ENCODE data around the gene DBR1.
"Not testable (repeated sequence)": the region's sequence is repeated elsewhere in the genome, so short reads cannot be mapped to it uniquely, and the experiment has no call there.

Gene DBR1

GRCh38 chr3:138186803-138187295 is 12.1 kb upstream of the DBR1 start:
- peak; percentile 87 for DNase-seq

GRCh38 chr3:138186221-138186620 is 11.5 kb upstream of the DBR1 start:
- DNase-seq, result no peak

- no peak for DNase-seq
Measured at GRCh38 chr3:138184994-138185393, 10.3 kb upstream of the DBR1 start.

DNA sequence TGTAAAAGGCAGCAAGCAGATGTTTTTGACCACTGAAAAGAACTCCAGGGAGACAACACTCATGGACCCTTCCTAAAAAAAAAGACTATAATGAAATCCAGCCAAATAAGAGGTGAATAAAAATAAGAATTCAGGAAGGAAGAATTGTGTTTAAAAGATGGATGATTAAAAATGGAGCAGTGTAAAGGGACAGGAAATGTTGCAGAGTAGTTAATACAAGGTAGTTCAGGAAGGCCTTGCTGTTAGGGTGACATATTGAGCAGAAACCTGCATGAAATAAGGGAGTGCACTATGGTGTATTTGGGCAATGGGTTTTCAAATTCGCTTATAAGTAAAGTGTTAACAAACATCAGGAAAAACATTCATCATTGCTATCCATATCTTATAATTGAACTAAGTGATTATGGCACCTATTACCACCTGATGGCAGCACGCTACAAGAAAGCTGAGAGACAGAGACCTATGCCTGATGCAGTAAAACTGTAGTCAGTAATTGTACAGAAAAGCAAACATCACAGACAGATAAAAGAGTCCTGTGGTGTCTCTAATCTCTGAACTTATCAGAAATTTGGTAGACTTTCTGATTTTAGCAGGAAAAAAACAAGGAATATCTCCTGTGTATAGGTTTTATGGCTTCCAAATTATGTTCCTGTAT is 5.8 kb upstream of the DBR1 start:
- DNase-seq, result peak; percentile 31

DNA sequence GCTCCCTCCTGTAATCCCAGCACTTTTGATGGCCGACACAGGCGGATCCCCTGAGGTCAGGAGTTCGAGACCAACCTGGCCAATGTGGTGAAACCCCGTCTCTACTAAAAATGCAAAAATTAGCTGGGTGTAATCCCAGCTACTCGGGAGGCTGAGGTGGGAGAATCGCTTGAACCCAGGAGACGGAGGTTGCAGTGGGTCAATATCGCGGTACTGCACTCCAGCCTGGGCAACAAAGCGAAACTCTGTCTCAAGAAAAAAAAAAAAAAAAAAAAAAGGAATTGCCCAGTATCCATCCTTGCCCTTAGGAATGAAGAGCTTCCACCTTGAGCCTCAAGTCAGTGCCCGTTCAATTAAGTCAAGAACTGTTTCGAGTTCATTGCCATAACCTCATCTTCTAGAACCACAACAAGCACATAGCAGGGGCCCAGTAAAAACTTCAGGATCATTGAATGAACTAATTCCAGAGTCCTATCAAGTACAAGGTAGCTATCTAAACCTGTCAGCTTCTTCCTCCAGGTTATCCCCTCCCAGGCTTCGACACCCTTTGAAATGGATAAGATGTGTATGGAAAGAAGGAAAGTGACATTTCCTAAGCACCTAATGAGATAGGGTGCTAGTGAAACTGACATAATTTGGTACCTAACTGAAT is 826 bp downstream of the DBR1 start:
- no peak for DNase-seq

DNA sequence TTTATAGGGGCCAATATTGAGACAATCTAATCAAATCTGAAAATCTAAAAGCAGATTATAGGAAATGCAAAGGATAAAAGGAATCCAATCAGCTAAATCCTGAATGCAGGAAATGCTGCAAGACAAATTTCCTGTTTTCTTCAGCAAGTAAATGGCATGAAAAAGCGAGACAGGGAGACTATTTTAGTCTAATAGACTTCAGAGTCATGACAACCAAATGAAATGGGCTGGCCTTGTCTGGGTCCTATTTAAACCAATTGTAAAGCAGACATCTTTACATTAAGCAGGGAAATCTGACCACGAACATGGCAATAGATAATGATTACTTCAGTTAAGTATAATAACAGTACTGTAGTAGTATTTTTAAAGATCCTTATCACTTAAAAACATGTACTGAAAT is 2.1 kb downstream of the DBR1 start:
- no peak for DNase-seq

DNA sequence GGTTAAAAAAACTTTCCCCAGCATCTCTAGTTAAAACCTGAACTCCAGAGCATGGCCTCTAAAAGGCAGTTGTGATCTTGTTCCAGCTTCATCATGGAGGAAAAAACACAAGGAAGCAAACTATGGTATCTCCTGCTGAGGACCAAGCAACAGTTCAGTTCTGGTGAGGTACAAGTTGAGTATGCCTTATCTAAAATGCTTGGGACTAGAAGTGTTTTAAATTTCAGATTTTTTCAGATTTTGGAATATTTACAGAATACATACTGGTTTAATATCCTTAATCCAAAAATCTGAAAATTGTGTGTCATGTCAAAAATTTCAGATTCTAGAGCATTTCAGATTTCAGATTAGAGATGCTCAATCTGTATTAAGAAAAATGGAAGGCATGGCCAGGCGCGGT is 9.7 kb downstream of the DBR1 start:
- DNase-seq, result no peak

DNA sequence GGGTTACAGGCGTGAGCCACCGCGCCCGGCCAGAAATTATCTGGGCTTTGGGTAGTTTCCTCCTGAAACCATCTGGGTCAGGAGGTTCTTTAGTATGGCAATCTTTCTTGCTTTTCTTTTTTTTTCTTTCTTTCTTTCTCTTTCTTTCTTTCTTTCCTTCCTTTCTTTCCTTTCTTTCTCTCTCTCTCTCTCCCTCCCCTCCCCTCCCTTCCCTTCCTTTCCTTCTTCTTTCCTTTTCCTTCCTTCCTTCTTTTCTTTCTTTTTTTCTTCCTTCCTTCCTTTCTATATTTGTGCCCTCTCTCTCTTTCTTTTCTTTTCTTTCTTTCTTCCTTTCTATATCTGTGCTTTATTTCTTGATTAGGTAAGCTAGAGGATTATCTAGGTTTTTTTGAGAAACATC is 17.0 kb downstream of the DBR1 start:
- no peak for DNase-seq

DNA sequence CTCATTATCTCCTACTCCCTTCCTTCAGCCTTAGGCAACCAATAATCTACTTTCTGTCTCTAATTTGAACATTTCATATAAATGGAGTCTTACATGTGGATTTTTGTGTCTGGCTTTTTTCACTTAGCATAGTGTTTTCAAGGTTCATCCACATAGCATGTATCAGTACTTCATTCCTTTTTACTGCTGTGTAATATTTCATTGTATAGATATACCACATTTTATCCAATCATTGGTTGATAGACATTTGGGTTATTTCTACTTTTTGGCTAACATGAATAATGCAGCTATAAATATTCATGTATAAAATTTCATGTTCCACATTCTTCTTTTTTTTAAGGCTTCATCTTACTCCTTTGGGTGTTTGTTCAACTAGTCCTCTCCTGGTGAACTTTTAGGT is 20.2 kb downstream of the DBR1 start:
- no peak for DNase-seq

DNA sequence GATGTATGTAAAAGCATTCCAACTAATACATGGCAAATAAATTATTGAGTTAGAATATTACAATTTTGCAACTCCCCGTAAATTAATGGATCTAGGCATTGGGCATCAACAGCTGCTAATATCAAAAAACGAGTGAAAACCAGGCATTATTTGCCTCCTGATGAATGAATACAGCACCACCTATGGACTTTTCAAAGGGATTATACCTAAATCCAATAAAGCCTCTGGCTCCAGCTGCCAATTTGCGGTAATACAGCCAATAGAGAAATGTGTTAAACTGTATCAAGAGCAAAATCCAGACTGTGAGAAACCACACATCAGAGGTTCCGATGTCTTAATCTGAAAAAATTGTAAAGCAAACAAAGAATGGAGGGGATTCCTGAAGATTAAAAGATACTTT is 26.2 kb downstream of the DBR1 start:
- no peak for DNase-seq

DNA sequence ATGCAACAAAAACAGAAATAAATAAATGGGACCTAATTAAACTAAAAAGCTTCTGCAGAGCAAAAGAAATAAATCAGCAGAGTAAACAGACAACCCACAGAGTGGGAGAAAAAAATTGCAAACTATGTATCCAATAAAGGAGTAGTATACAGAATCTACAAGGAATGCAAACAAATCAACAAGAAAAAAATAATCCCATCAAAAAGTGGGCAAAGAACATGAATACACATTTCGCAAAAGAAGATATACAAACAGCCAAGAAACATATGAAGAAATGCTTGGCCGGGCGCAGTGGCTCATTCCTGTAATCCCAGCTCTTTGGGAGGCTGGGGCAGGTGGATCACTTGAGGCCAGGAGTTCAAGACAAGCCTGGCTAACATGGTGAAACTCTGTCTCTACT is 32.5 kb downstream of the DBR1 start:
- not testable (repeated sequence) for DNase-seq

- DNase-seq, result no peak
Measured at GRCh38 chr3:138140940-138141339, 33.8 kb downstream of the DBR1 start.

DNA sequence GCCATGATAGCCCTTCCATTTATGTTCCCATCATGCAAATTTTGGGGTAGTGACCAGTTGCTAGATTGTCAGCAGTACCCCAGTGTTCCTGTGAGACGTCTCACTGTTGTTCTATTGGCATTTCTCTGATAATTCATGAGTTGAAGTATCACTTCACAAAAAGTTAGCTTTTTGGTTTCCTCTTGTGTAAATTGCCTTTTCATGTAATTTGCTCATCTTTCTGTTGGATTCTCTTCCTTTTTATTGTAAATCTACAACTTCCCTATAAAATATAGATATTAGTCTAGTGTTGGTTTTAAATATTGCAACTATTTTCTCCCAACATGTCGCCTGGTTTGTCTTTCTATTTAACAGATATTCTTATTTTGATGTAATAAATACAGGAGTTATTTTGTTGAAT is 35.0 kb downstream of the DBR1 start:
- DNase-seq, result no peak

DNA sequence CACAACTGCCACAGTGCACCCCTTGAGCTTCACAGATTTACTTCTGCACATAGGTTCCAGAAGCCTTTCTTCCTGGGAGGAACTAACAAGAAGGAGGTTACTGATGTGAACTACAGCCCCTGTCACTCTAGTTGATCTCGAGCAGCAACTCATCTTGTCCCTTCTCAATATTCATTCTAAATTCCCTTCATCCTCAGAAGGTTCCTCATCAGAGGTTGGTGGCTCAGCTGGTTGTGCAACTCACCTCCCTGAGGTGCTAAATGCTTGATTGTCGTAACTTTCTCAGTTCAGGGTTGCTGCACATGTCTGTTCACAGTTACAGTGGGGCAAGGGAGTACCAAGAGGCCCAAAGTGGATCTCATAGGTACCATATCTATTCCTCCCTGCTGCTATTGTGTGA is 36.9 kb downstream of the DBR1 start:
- no peak for DNase-seq

- no peak for DNase-seq
Measured at GRCh38 chr3:138136201-138136600, 38.5 kb downstream of the DBR1 start.

- no peak for DNase-seq
Measured at GRCh38 chr3:138135833-138136194, 38.9 kb downstream of the DBR1 start.

GRCh38 chr3:138135146-138135832 is 39.4 kb downstream of the DBR1 start:
- DNase-seq, result no peak

DNA sequence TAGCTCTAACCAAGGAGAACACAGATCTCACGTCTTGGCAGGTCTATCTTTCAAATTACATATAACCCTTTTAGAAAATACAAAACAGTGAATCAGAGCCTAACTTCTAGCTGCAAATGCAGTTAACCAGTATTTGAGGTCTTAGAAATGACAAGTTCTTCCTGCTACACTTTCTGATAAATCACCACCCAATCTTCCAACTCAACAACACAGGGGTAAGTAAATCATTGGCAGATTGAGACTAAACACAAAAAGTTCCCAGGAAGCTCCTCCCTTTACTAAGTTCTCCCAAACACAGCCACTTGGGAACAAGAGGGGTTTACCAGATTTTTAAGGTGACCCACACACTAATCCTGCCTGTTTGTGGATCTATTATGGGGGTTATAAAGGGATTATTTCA is 42.5 kb downstream of the DBR1 start, which contains the start of gene A4GNT:
A4GNT (minus strand) TSS at position 152 of the 400 bp plus-strand sequence. CDS start 1,134 bp downstream, outside the sequence.
- DNase-seq, result no peak

GRCh38 chr3:138127636-138128365 is 46.9 kb downstream of the DBR1 start:
- DNase-seq, result no peak

DNA sequence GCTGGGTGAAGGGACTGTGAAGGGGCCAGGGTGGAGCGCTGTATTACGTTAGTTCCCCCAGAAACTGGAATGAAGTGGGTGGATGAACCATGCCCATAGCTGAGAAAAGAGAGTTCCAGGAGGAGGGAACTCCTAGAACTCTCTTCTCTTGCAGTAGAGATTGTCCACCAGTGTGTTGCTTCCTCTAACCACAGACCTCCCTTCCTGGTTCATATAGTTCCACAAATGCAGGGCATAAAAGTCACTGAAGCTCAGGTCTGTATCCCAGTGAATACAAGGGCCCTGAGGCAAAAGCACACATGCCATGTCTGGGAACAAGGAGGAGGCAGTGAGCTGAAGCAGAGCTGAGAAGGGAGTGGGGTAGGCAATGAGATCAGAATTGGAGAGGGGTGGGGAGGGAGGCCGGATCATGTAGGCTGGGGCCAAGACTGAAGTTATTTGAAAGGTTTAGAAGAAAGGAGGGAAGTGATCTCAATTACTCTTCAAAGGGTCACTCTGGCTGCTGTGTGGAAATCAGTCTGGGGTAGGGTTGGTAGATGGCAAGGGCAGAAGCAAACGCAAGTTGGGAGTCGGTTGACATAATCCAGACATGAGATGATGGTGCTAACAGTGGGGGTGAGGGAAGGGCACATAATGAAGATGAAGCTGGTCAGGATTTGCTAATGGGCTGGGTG is 49.0 kb downstream of the DBR1 start:
- DNase-seq, result peak; percentile 9

DNA sequence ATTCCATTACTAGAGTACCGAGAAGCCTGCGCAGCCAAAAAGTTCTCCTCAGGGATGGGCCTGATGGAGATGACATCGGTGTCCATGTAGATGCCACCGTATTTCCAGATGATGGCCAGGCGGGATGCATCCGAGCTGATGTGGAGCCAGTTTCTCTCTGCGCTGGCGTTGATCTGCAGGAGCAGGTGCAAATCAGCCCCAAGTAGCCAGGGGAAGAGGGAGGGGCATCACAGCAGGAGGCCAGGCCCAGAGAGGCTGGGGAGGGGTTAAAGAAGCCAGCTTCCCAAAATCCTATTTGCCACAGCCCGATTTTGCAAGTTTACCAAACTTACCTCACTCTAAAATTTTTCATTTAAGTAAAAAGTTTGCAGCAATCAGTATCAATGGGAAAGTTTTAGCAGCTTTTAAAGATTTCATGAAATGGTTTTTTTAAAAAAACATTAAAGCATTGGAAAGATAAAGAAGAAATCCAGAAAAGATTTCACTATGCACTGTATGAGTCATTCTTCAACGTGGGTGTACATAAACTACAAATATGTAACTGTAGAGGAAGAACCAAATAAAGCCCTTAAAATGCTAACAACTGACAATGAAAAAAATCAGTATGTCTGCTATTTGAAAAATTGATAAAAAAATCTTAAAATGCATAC is 49.9 kb downstream of the DBR1 start:
- DNase-seq, result no peak

DNA sequence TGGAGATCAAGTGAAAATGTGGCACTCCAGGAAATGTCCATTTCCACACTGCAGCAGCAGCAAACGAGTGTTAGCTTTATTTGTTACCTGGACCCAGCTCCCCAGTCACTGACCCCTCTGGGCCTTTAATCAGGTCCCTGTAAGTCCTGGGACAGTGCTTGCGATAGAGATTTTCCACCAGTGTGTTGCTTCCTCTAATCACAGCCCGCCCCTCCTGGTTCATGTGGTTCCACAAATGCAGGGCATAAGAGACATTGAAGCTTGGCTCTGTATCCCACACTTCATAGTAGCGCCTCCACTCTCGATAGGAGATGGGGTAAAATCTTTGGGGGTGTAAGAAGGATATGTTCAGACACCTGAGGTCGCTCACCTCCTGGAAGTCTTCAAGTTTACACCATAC is 50.5 kb downstream of the DBR1 start:
- DNase-seq, result no peak
